GM10266 (cell line): Measurements from ENCODE around the gene B3GALNT2.

Experiments
- DNase-seq: peaks from one replicate; pipeline ENCODE4 v3.0.0; 2012; ENCODE audit errors: extremely low spot score
- CTCF ChIP-seq: IDR thresholded peaks from 2 replicates; pipeline ENCODE4 v1.5.1; 2012; ENCODE audit warnings: mild to moderate bottlenecking, low read depth; ENCODE audit not compliant: control insufficient read depth, insufficient read depth; ENCODE audit errors: missing control alignments

Gene B3GALNT2

GRCh38 chr1:235415008-235415904 is 89.0 kb downstream of the B3GALNT2 start:
- peak; percentile 75 for DNase-seq
- peak; percentile 74 for TF ChIP-seq CTCF

- no peak for TF ChIP-seq CTCF
- no peak for DNase-seq
These were observed 92.5 kb downstream of the B3GALNT2 start for GRCh38 chr1:235411489-235412486.

GRCh38 chr1:235410467-235410866 is 93.8 kb downstream of the B3GALNT2 start:
- TF ChIP-seq CTCF, result no peak
- no peak for DNase-seq

- no peak for DNase-seq
- TF ChIP-seq CTCF, result no peak
These were observed 95.0 kb downstream of the B3GALNT2 start for GRCh38 chr1:235409042-235409820.

GRCh38 chr1:235408503-235408960 is 95.7 kb downstream of the B3GALNT2 start:
- TF ChIP-seq CTCF, result no peak
- DNase-seq, result no peak

- no peak for TF ChIP-seq CTCF
- no peak for DNase-seq
These were observed 96.8 kb downstream of the B3GALNT2 start for GRCh38 chr1:235407419-235407818.
